HG03135 (cell line): ENCODE measurements around the gene OLFML3.

Experiments
- ATAC-seq: cut with Tn5 transposase; IDR thresholded peaks from one replicate; pipeline ENCODE4 v1.9.1; 2021; ENCODE audit warnings: mild to moderate bottlenecking, moderate library complexity; ENCODE audit not compliant: unreplicated experiment

The OLFML3 gene

GRCh38 chr1:114024049-114024448, 44.8 kb downstream of the OLFML3 start:
- no peak for ATAC-seq

GRCh38 chr1:114025609-114026401, 46.5 kb downstream of the OLFML3 start:
- ATAC-seq, result no peak

GRCh38 chr1:114026797-114027196, 47.5 kb downstream of the OLFML3 start:
- ATAC-seq, result no peak
